GM19397 (cell line): Measurements from ENCODE around the gene FGFR1OP2.
"Not testable (repeated sequence)": the region's sequence is repeated elsewhere in the genome, so short reads cannot be mapped to it uniquely, and the experiment has no call there.

ENCODE experiments used
- ATAC-seq: cut with Tn5 transposase; IDR thresholded peaks from one replicate; pipeline ENCODE4 v1.9.1; 2021; ENCODE audit warnings: mild to moderate bottlenecking, moderate library complexity; ENCODE audit not compliant: unreplicated experiment

The FGFR1OP2 gene

GRCh38 chr12:26937863-26938700 lies at the start of gene FGFR1OP2, which contains the start of gene INTS13:
Gene FGFR1OP2, plus strand, starts transcription at chr12:26938470. Its CDS starts 15,689 bp downstream, at chr12:26954159.
Gene INTS13, minus strand, starts transcription at chr12:26937981. Its CDS starts 1,178 bp downstream, at chr12:26936803.
- peak; percentile 78 for ATAC-seq

DNA sequence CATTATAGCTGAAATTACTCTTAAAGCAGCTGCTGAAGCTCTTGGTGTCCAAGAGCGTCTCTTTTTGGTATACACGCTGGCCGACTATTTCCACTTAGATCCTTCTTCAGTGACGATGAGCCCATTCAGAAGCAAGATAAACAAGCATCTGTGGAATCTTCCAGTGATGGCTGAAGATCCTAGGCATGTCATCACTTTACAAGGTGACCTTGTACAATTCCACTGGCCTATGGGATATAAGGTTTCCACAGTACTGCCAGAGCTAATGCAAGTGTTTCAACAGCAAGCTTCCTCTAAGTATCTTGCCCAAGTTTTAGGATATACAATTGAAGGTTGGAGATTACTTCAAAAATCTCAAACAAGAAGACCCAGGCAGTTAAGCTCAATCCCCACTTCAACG lies 47.5 kb upstream of the FGFR1OP2 start:
- ATAC-seq, result no peak

DNA sequence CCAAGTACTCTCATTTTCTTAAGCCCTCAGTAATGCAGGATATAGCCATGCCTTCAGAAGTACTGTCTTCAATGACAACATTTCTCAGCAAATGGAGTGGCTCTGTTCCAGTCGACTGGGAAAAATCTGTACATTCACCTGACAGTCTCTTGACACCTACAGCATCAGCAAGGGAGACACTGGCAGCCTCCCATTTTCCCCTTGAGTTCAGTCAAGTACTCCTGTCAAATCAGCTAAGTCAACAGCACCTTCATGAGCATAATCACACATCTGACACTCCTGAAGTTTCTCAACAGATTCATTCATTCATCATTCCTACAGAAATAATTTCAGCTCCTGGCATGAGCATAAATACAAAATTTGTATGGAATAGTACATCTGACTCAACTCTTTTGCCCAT lies 46.6 kb upstream of the FGFR1OP2 start:
- ATAC-seq, result no peak

- ATAC-seq, result no peak
These were observed 42.6 kb upstream of the FGFR1OP2 start for GRCh38 chr12:26895672-26896071.

DNA sequence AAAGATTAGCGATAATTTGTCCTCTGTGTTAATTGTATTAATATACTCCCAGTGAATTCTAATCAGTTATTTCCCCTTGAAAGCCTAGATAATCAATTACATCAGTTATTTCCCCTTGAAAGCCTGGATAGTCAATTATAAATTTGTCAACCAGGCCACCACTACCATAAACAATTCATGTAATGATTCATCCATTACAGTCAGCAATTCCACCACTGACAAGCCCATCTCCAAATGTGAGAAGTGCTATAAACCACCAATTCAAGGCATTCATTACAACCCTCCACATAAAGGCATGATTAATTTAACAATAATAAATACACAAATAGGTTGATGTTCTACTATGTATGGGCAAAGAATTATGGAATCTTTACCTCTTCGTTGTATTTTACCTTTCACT lies 41.4 kb upstream of the FGFR1OP2 start:
- no peak for ATAC-seq

GRCh38 chr12:26903396-26903795 lies 34.9 kb upstream of the FGFR1OP2 start:
- ATAC-seq, result not testable (repeated sequence)

DNA sequence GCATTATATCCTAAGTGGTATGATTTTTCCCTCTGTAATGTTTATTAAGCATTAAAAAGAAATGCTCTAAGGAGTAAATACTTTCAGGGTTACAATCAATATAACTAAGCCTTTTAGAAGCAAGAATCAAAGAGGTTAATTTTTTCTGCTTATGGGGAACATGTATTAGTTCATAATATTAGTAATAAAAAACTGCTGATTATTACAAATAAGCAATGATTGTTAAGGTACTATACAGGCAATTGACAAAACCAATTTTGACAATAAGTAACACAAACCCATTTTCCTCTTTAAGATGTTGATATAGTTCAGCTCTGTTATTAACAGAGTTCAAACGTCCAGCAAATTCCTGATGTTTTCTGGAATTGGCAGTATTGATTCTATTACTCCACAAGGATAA lies 32.2 kb upstream of the FGFR1OP2 start:
- ATAC-seq, result no peak

DNA sequence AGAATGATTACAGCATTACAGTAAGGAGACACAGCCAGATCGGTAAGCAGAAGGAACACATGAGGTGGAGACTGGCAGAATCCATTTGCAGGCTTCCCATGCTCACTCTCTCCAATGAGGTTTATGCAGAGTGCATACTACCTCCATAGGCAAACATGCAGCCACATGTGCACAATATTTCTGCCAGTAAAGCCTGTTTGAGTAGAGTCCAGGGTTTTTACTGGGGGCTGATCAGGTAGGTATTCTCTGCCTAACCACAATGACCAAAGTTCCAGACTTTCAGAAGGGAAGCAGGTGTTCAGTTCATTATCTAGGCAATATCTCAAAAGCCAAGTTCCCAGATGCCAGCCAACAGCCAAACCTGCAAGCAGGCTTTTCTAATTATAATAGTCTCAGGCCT lies 31.6 kb upstream of the FGFR1OP2 start:
- ATAC-seq, result no peak

- no peak for ATAC-seq
These were observed 19.7 kb upstream of the FGFR1OP2 start for GRCh38 chr12:26918321-26919215.

GRCh38 chr12:26919216-26919555 lies 19.1 kb upstream of the FGFR1OP2 start:
- no peak for ATAC-seq

GRCh38 chr12:26921886-26922285 lies 16.4 kb upstream of the FGFR1OP2 start:
- ATAC-seq, result no peak

- no peak for ATAC-seq
These were observed 9.6 kb upstream of the FGFR1OP2 start for GRCh38 chr12:26928661-26929060.

DNA sequence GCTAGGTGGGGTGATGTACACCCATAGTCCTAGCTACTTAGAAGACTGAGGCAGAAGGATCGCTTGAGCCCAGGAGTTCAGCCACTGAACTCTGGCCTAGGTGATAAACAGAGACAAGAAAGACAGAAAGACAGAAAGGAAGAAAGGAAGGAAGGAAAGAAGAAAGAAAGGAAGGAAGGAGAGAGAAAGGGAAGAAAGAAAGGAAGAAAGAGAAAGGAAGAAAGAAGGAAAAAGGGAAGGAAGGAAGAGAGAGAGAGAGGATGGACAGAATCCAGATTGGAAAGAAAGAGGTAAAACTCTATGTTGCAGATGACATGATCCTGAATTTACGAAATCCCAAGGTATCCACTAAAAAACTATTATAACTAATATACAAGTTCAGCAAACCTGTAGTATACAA lies 8.7 kb upstream of the FGFR1OP2 start:
- ATAC-seq, result no peak

DNA sequence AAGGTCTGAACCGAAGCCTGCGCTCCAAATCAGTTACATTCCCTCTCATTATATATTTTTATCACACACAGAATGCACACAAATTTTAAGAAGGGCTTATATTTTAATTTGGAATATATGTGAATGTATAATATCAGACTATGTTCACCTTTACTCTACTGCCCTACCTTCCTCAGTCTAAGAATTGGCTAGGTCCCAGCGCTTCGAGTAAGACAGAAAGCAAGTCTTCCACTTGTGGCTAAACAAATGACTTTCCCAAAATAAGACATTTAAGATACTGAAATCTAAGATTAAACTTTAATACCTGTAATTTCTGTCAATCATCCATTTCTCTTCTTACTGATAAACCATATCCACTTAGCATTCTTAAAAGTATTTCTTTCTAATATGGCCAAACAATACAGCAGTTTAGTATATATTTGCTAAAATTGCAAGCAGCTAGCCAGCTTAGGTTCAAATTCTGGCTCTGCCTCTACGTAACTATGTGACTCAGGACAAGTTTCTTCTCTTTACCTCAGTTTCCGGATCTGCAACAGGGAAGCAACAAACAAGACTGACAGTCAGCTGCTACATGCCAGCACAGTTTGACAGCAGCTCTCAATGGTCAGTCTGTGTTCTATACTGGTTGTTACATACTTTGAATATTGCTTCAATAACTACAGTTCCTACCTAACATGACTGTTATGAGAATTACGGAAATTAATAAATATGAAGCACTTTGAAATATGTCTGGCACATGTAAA lies 2.5 kb upstream of the FGFR1OP2 start:
- ATAC-seq, result no peak

DNA sequence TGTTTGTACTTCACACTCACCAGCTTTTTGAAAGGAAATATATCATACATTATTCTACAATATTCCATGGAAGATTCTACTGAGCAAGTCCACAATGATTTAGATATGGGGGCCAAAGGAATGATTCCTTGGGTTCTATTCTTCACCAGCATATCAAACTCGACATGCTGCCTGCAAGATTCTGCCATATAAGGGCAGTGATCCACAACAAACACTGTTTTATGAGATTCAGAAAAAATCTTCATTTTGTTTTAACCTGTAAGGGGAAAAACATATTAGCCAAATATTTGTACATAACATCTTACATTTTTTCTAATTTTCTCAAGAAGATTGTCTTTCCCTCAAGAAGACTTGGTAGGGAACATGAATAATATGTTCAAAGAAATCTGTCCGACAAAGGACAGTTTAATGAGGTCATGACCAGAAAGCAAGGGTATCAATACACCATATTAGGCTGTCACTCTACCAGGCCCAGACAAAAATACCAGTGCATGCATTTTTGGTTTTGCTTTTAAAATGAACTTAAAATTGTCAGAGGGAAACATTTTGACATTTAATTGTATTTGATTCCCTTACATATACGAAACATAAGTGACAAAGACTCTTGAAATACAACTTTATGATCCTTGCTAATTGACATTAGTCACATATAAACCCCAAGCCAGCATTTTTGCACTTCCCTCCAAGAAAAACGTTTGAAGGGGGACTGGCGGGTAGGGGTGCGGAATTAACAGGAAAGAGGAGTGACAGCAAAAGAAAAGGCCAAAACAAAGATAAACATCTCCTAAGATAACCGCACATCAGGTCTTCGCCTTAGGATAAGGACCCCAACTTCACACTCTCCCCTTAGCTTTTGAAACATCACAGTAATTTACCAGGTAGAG lies 1.5 kb upstream of the FGFR1OP2 start:
- no peak for ATAC-seq

DNA sequence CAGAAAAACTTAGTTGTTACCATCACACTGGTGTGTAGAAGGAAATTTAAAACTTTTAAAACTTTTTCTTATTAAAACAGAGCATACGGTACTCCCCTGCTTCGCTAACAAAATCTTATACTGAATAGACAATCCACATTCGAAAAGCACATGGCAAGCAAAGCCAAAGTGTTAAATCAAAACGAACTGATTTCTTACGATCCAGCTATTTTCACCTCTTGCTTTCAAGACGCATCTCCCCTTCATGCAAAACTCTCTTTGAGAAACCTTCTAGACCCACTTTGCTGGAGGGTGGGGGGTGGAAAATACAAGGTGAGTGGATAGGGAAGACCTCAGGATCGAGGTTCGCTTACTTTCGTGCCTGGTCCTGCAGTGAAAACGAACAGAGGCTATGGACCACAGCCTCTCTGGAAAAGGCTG lies 817 bp upstream of the FGFR1OP2 start:
- ATAC-seq, result no peak

GRCh38 chr12:26938701-26939062 lies 412 bp downstream of the FGFR1OP2 start:
- peak; percentile 9 for ATAC-seq

DNA sequence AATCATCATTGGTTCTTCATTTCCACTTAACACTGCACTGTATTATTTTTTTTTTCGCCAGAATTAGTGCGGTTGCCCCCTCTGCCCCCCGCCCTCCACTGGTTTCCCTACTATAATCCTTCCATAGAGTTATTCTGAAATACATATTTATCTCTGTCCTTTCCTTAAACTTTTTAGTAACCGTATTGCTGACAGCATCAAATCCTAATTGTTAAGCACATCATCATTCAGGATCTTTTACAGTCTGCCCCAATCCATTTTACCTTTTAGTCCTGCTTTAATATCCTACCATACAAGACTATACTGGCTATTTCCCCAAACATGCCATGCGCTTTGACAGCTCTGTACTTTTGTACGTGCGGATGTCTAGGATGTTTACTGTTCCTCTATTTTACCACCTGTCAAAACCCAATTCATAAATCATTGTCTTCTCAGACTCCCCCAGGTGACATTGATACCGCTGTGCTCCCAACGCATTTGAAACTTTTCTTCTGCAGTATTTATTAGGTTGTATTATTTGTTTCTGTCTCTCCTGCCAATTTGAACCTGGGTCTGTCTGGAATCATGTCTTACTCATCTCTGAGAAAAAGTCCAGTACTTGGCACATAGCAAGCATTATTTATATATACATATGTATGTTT lies 1.0 kb downstream of the FGFR1OP2 start:
- no peak for ATAC-seq

DNA sequence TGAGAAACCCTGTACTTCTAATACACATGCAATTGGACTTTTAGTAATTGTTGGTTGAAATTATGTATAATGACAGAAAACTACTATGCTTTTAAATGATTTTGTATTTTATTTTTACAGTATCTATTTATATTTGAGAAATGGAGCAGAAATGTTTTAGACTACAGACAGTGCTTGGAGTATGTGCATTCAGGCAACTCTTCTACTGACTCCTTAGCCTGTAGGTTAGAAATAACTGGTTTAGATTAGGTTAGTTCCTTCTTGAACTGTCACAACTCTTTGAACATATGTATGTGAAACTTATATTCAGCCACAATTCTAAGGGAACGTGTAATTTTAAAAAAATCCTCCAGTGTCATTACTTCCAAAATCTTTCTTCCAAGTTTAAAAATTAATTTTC lies 1.7 kb downstream of the FGFR1OP2 start:
- ATAC-seq, result no peak
